COLO668 (cell line): Measurements from ENCODE around the gene TYW1.
"Not testable (repeated sequence)": the region's sequence is repeated elsewhere in the genome, so short reads cannot be mapped to it uniquely, and the experiment has no call there.

Source experiments
- DNase-seq: peaks from one replicate; lab custom pipeline; 2025; ENCODE audit not compliant: unreplicated experiment; lab: John Stamatoyannopoulos, UW

TYW1 gene

GRCh38 chr7:66994051-66994450 is 2.6 kb upstream of the TYW1 start:
- not testable (repeated sequence) for DNase-seq

- DNase-seq = peak; percentile 31
Observed at GRCh38 chr7:66994691-66995049, 2.0 kb upstream of the TYW1 start.

GRCh38 chr7:66995050-66995776 is 1.4 kb upstream of the TYW1 start, which contains the start of gene SBDS:
Gene SBDS (minus strand): TSS chr7:66995586. CDS start chr7:66995417, 169 bp downstream.
- peak; percentile 95 for DNase-seq

GRCh38 chr7:67000601-67001258 is 4.1 kb downstream of the TYW1 start:
- DNase-seq = not testable (repeated sequence)

GRCh38 chr7:67004145-67004544 is 7.5 kb downstream of the TYW1 start:
- DNase-seq = not testable (repeated sequence)

- DNase-seq = no peak
Observed at GRCh38 chr7:67006965-67007364, 10.3 kb downstream of the TYW1 start.

- no peak for DNase-seq
Observed at GRCh38 chr7:67008260-67008659, 11.6 kb downstream of the TYW1 start.

GRCh38 chr7:67009677-67010076 is 13.0 kb downstream of the TYW1 start:
- not testable (repeated sequence) for DNase-seq

- not testable (repeated sequence) for DNase-seq
Observed at GRCh38 chr7:67014076-67014622, 17.5 kb downstream of the TYW1 start.

- not testable (repeated sequence) for DNase-seq
Observed at GRCh38 chr7:67017971-67018370, 21.3 kb downstream of the TYW1 start.

GRCh38 chr7:67018940-67019339 is 22.3 kb downstream of the TYW1 start:
- DNase-seq = no peak

- peak; percentile 13 for DNase-seq
Observed at GRCh38 chr7:67019562-67020390, 23.1 kb downstream of the TYW1 start.

GRCh38 chr7:67021260-67021659 is 24.6 kb downstream of the TYW1 start:
- no peak for DNase-seq

GRCh38 chr7:67022511-67022910 is 25.9 kb downstream of the TYW1 start:
- DNase-seq = no peak

GRCh38 chr7:67025459-67025858 is 28.8 kb downstream of the TYW1 start:
- DNase-seq = not testable (repeated sequence)

- not testable (repeated sequence) for DNase-seq
Observed at GRCh38 chr7:67031685-67032084, 35.1 kb downstream of the TYW1 start.

- no peak for DNase-seq
Observed at GRCh38 chr7:67033251-67033650, 36.6 kb downstream of the TYW1 start.

- peak; percentile 33 for DNase-seq
Observed at GRCh38 chr7:67036432-67037395, 40.1 kb downstream of the TYW1 start.

- DNase-seq = not testable (repeated sequence)
Observed at GRCh38 chr7:67040832-67041231, 44.2 kb downstream of the TYW1 start.
